ENCODE results near the gene TXNRD3. TPM values are rescaled to one million over a fixed set of nuclear protein-coding genes. Genes with fewer than 3 reads are reported as not detected.
A peak's percentile ranks its signal among the peaks of the same experiment; 100 is the strongest.

The TXNRD3 gene
- polyA plus RNA-seq, 3 donors: 0.57 to 1.7 (median 0.90) TPM

- Mint-ChIP-seq H3K27me3 (ENCODE audit: low read depth in 3 of 3) (peaks cover 0 to 4% (median 2%) of the 10 kb centered on the region in 3 donors), H3K4me3 (no peak overlapping the region), H3K36me3 (no peaks in the 10 kb centered on the region), H3K4me1 (no peaks in the 10 kb centered on the region), H3K9me3 (peaks cover 0 to 3% (median 0%) of the 10 kb centered on the region in 7 donors), H3K27ac (no peak overlapping the region)
- no peaks in the 10 kb centered on the region for H3K36me3 ChIP-seq (replicated peaks in 1 of 2; ENCODE audit: control insufficient read depth in 1 of 2, insufficient read depth in 2 of 2, low read length in 2 of 2)
- H3K9me3 ChIP-seq (replicated peaks in 1 of 2; ENCODE audit: control insufficient read depth in 1 of 2, insufficient read depth in 1 of 2, low read length in 2 of 2): no peaks in the 10 kb centered on the region
- no peak for TF ChIP-seq CTCF (IDR thresholded peaks at IDR 0.05)
- H4K20me1 ChIP-seq (ENCODE audit: insufficient read depth, low read length): no peaks in the 10 kb centered on the region
- H3K79me2 ChIP-seq (ENCODE audit: insufficient read depth, low read length): no peaks in the 10 kb centered on the region
- H3K4me1 ChIP-seq (ENCODE audit: control insufficient read depth in 1 of 2, insufficient read depth in 2 of 2, low read length in 2 of 2): no peaks in the 10 kb centered on the region
- no peak for DNase-seq
- H3K9ac ChIP-seq (ENCODE audit: insufficient read depth, low read length, poor library complexity, severe bottlenecking): no peak overlapping the region
- 100% methylated on average over 1 of the region's 5 CpGs for WGBS (ENCODE audit: insufficient coverage)
- H3K4me2 ChIP-seq (replicated peaks; ENCODE audit: extremely low read depth, low read length, poor library complexity, severe bottlenecking): no peak overlapping the region
- H3K27ac ChIP-seq (ENCODE audit: low read depth in 1 of 2, low read length in 2 of 2): no peak overlapping the region
- H2AFZ ChIP-seq (ENCODE audit: insufficient read depth, low read depth, low read length, poor library complexity, severe bottlenecking): no peak overlapping the region
- H3K27me3 ChIP-seq (ENCODE audit: control insufficient read depth in 2 of 2, insufficient read depth in 2 of 2, low read length in 2 of 2): no peaks in the 10 kb centered on the region
- intact Hi-C loops (cut with micrococcal nuclease): no loop called here
- H3K4me3 ChIP-seq (replicated peaks in 1 of 3; ENCODE audit: low read depth in 2 of 3, low read length in 3 of 3): no peak overlapping the region
These were observed 74.2 kb downstream of the TXNRD3 start for GRCh38 chr3:126580746-126581145.

- H3K9me3 ChIP-seq (replicated peaks in 1 of 2; ENCODE audit: control insufficient read depth in 1 of 2, insufficient read depth in 1 of 2, low read length in 2 of 2): no peaks in the 10 kb centered on the region
- H3K36me3 Mint-ChIP-seq: no peaks in the 10 kb centered on the region
- H3K4me2 ChIP-seq (replicated peaks; ENCODE audit: extremely low read depth, low read length, poor library complexity, severe bottlenecking): no peak overlapping the region
- H3K27ac ChIP-seq (ENCODE audit: low read depth in 1 of 2, low read length in 2 of 2): no peak overlapping the region
- no peak overlapping the region for H3K9ac ChIP-seq (ENCODE audit: insufficient read depth, low read length, poor library complexity, severe bottlenecking)
- peaks cover 0 to 3% (median 0%) of the 10 kb centered on the region in 7 donors for H3K9me3 Mint-ChIP-seq
- no peak for TF ChIP-seq CTCF (IDR thresholded peaks at IDR 0.05)
- no peak overlapping the region for H2AFZ ChIP-seq (ENCODE audit: insufficient read depth, low read depth, low read length, poor library complexity, severe bottlenecking)
- H3K79me2 ChIP-seq (ENCODE audit: insufficient read depth, low read length): no peaks in the 10 kb centered on the region
- no peak overlapping the region for H3K4me3 ChIP-seq (replicated peaks in 1 of 3; ENCODE audit: low read depth in 2 of 3, low read length in 3 of 3)
- no peaks in the 10 kb centered on the region for H3K4me1 ChIP-seq (ENCODE audit: control insufficient read depth in 1 of 2, insufficient read depth in 2 of 2, low read length in 2 of 2)
- H4K20me1 ChIP-seq (ENCODE audit: insufficient read depth, low read length): no peaks in the 10 kb centered on the region
- no peak overlapping the region for H3K4me3 Mint-ChIP-seq
- H3K36me3 ChIP-seq (replicated peaks in 1 of 2; ENCODE audit: control insufficient read depth in 1 of 2, insufficient read depth in 2 of 2, low read length in 2 of 2): no peaks in the 10 kb centered on the region
- no peaks in the 10 kb centered on the region for H3K4me1 Mint-ChIP-seq
- H3K27ac Mint-ChIP-seq: peak overlapping the region in 1 of 7 donors; percentile 9
- intact Hi-C loops (cut with micrococcal nuclease): no loop called here
- WGBS (ENCODE audit: insufficient coverage): 100% methylated on average over 1 of the region's 7 CpGs
- peaks cover 0 to 6% (median 2%) of the 10 kb centered on the region in 3 donors for H3K27me3 Mint-ChIP-seq (ENCODE audit: low read depth in 3 of 3)
- H3K27me3 ChIP-seq (ENCODE audit: control insufficient read depth in 2 of 2, insufficient read depth in 2 of 2, low read length in 2 of 2): no peaks in the 10 kb centered on the region
- no peak for DNase-seq
These were observed 76.2 kb downstream of the TXNRD3 start for GRCh38 chr3:126578702-126579101.
